CD4-positive, alpha-beta T cell treated with Interferon gamma for 1 hour (primary cell): ENCODE data around the gene TMEM125.

ENCODE experiments used
- DNase-seq: peaks from one replicate; pipeline ENCODE4 v3.0.0-alpha.2; 2020

The TMEM125 gene

DNA sequence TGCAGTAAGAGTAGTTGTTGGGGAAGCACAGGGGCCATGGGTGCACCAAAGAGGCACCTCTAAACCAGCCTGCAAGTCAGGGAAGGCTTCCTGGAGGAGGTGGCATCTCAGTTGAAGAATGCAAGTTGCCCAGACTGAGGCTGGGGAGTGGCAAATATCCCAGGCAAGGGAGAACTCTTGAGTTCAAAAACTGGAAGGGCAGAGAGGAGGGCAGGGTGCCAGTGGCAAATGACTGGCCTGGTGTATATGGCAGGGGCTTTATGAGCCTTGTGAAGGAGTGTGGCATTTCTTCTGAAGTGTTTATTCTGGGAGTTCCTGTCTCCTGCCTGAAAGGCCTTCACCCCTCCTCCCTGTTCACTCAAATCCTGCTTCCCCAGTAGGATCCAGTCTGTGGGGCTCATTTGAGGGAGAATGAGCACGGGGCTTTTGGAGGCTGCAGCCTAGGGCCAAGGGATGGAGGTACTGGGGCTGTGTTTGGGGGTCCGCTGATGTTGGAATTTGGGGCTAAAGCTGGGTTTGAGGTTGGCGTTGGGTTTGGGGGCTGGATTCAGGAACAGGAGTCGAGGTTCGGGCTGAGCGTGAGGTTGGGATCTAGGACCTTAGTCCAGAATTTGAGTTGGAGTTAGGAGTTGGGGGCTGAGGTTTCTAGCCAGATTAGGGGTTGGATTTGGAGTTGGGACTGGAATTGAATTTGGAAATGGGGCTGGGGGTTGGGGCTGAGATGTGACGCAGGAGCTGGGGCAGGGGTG, at the start of gene TMEM125:
Gene TMEM125, plus strand, starts transcription at position 357 of the 749 bp plus-strand sequence. CDS start 2,740 bp downstream, outside the sequence.
- DNase-seq = no peak

DNA sequence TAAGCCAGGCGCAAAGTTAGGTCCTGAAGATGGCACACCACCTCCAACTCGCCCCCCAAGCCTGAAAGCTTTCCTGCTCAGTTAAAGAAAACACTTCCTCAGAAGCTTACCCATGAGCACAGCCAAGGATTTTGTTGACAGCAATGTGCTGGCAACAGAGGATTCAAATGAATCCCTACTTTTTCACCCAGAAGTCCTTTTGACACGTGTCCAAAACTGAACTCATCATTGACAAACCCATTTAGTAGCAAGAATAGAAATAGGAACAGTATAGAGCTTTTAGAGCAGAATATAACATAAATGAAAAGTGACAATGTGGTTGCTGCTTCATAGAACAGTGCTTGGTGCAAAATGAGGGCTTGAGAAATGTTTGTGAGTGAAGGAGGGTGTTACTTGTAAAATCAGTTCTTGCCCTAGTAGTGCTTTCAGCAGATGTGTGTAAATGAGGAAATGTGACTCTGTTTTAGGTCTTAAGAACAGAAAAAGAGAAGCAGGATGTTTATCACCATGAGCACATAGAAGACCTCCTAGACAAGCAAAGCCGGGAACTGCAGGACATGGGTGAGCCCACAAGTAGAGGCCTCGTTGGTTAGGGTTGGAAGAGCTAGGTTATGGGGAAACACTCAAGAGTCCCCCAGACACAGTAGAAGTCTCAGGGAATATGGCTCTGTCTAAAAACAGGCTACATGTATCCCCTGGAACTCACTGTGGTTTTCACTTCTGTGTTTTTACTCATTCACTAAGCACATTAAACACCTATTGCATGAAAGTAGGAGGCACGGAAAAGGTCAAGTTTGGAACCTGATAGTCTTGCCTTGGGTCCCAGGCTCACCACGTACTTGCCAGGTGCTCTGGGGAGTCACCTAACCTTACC, 48.6 kb upstream of the TMEM125 start:
- no peak for DNase-seq

DNA sequence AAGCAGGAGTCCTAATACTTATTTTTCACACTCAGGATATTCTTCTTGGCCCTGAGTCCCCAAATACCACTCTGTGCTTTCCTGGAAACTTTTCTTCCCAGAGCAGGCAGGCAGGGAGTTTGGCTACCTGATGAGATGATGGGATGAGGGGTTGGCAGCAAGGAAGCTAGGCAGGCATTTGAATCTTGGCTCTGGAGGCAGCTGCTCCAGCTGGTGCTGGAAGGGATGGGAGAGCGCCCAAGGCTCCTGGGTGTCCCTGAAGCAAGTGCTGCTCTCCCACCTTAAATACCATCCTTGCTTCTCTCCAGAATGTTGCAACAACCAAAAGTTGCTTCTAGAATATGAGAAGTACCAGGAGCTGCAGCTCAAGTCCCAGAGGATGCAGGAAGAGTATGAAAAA, 48.0 kb upstream of the TMEM125 start:
- no peak for DNase-seq

- no peak for DNase-seq
Observed at GRCh38 chr1:43222879-43223278, 46.9 kb upstream of the TMEM125 start.

- no peak for DNase-seq
Observed at GRCh38 chr1:43225168-43225567, 44.6 kb upstream of the TMEM125 start.

DNA sequence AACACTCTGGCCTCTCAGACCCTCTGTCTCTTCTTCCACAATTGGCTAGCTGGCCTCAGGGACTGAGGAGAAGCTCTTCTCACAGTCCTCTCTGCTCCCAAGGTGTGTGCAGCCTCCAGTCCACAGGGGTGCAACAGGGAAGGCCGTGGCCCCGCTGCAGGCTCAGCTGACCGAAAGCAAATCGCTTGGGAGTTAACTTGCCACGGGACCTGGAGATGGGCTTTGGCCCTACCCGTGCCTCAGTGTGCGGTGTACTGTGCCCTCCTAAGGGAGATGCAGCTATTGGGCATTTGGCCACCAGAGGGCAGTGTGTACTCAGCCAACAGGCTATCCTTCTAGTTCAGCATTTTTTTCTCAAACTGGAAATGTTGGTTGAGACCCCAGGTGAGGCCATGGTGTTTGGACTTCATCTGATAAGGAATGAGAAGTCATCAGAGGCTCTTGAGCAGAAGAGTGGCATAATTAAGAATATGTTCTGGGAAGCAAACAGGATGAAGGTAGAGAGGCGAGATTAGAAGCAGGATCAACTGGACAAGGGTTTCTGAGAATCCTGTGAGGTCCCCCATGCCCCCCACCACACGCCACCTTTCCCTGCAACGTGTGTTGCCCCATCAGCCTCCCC, 42.5 kb upstream of the TMEM125 start:
- DNase-seq = peak; percentile 69

DNA sequence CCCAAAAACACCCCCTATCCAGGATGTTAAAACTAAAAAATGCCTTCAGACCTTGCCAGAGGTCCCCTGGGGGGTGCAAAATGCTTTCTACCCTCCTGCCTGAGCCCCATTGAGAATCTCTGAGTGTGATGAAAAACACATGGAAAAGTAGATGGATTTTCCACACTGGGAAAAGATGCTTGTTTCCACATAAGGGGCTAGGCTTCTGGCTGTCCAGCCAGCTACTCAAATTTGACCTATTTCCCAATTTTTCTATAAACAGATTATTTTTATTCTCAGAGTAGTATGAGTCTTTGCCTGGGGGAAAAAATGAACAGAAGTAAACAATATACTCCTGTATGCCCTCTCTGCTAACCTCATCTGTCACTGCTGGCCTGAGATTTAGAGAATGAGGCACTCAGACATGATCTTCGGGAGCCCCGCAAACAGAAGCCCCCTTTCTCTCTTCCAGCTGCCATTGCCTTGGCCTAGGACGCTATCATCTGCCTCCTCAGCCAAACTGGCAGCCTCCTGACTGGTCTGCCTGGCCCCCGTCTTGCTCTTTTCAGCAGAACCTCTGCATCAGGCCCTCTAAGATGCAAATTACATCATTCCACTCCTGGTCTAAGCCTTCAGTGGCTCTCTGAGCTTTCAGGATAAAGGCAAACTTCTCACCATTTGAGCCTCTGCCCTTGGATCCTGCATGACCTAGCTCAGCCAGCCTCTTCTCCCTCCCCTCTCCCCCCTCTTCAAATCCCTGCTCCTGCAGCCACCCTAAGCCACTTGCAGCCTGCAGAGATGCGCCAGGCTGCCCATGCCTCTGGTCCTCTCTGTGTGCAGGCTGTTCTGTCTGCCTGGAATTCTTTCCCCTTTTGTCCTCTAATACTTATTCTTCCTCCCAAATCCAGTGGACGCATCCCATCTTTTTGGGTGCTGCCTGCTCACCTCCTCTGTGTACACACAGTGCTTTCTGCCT, 39.7 kb upstream of the TMEM125 start:
- DNase-seq = no peak

- DNase-seq = no peak
Observed at GRCh38 chr1:43232074-43232473, 37.7 kb upstream of the TMEM125 start.

DNA sequence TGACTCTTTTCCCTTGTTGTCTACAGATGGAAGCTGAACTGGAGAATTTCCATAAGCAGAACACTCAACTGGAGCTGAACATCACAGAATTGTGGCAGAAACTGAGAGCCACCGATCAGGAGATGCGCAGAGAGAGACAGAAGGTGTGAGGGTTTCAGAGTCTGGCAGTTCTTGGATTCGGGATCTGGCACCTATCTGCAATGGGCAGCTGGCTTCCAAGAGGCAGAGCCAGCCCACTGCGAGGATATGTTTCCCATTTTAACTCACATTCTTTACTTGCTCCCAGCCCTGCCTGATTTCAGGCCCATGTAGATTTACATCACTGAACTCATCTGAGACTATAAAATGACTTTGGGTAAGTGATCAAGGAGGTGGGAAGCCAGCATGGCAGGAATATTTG, 37.3 kb upstream of the TMEM125 start:
- no peak for DNase-seq

GRCh38 chr1:43233631-43234030, 36.2 kb upstream of the TMEM125 start:
- DNase-seq = no peak

DNA sequence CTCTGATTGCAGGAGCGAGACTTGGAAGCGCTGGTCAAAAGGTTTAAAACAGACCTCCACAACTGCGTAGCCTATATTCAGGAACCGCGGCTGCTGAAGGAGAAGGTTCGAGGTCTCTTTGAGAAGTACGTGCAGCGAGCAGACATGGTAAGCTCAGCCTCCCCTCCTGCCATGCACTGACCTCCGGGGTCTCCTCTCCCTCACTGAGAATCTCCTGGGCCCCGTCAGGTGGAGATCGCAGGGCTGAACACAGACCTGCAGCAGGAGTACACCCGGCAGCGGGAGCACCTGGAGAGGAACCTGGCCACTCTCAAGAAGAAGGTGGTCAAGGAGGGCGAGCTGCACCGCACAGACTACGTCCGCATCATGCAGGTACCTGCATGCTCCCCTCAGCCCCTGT, 35.5 kb upstream of the TMEM125 start:
- DNase-seq = no peak

- DNase-seq = no peak
Observed at GRCh38 chr1:43235040-43235439, 34.7 kb upstream of the TMEM125 start.

DNA sequence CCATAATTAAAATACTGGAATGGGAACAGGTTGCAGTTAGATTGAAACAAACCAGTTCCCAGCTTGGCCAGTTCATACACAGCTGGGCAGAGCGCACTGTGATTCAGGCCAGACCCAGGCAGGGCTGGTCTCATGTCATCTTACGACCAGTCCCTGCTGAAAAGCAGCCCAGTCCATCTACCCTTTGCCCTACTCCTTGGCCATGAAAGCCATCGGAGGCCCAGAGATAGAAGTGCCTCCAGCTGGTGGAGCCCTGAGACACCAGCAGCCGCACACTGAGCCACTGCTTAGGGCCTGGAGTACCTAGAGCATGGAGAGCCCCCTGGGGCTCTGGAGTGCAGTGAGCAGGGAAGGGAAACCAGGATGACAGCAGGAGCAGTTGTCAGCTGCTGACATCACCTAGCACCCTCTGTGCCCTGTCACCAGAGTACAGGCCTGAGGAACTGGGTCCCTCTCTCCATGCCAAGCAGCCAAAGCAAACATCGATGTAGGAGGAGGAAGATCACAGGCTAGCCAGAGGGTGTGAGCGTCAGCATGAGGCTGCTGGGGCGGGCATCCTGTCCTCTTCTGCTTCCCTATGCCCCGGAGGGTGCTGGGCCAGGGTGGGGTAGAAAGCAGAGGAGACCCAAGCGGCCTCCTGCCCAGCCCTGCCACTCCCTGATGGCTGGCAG, 34.2 kb upstream of the TMEM125 start:
- no peak for DNase-seq

DNA sequence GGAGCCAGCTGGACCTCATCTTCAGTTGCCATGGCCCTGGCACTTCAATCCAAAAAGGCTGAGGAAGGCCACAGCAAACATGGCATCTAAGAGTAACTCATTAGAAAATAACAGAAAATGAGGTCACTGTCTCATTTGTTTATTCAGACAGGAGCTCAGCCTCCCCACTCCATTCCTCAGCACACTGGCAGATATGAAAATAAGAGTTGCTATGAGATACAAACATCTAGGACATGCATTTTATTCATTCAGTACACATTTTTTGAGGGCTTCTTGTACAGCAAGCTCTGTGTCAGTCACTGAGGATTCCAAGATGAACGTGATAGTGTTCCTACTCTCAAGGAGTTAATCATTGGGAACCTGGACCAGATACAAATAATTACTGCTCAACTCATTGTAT, 32.7 kb upstream of the TMEM125 start:
- no peak for DNase-seq

DNA sequence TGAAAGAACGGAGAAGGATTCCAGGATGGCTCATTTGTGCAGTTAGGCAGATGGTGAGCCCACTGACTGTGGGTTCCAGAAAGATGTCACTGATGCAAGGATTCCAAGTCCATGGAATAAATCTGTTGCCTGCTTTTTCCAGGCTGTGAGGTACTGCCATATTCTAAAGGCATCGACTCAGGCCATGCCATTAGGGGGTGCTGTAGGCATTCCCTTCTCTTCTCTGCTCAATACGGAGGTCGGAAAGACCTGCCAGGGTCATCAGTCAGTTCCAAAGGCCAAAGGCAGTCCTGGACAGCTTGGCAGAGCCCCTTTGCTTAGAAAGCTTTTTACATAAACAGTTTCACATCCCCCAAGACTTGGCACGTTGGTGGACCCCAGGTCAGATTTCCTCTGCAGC, 31.7 kb upstream of the TMEM125 start:
- no peak for DNase-seq

DNA sequence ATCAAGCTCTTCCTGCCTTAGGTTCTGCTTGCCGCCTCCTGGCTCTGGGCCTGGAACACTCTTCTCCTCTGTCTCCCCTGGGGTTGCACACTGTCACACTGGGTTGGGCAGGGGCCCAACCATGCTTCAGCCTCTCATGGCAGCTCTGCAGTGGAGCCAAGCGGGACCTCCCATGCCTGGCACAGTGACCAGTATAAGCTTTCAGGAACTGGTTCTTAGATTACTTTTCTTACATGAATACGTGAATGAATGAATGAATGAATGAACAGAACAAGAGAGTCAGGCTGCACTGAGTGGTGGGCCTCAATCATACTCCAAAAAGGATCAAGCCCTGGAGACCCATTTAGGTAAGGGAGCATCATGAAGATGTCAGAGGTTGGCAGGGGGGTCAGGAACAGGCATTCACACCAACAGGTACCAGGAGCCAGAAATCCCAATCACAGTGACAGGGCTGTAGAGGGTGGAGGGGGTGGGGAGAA, 30.8 kb upstream of the TMEM125 start:
- no peak for DNase-seq

DNA sequence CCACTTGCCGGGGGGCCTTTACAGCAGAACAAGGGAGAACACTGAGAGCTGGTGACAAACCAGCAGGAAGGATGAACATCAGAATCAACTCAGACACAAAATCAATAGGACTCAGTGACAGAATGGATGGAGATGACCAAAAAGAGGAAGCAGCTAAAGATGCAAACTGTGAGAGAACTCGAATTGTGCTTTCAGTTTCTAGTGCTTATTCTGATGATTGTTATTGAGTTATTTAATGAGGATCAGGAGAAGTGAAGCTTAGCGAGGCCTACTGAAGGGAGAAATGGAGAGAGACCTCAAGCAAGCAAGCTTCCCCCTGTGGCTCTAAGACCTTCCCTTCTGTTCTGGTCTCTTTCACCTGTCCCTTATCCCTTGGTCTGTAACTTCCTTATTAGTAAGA, 30.3 kb upstream of the TMEM125 start:
- DNase-seq = no peak

- DNase-seq = no peak
Observed at GRCh38 chr1:43241413-43241836, 28.4 kb upstream of the TMEM125 start.

DNA sequence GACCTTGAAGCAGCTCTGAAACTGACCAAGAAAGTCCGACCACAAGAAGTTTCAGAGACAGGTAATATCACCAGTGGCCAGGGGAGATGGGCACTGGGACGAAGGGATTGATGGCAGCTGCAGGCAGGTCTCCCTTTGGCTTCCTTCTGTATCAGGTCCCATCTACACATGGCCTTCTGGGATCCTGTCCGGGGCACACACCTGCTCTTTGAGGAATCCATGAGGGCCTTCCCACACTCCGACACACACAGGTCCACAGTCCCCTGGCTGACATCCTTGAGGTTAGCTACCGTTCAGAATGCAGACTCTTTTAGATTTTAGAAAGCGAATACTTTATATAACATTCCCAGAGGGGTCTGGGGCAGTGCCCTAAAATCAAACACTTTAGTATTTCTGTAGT, 26.5 kb upstream of the TMEM125 start:
- no peak for DNase-seq

DNA sequence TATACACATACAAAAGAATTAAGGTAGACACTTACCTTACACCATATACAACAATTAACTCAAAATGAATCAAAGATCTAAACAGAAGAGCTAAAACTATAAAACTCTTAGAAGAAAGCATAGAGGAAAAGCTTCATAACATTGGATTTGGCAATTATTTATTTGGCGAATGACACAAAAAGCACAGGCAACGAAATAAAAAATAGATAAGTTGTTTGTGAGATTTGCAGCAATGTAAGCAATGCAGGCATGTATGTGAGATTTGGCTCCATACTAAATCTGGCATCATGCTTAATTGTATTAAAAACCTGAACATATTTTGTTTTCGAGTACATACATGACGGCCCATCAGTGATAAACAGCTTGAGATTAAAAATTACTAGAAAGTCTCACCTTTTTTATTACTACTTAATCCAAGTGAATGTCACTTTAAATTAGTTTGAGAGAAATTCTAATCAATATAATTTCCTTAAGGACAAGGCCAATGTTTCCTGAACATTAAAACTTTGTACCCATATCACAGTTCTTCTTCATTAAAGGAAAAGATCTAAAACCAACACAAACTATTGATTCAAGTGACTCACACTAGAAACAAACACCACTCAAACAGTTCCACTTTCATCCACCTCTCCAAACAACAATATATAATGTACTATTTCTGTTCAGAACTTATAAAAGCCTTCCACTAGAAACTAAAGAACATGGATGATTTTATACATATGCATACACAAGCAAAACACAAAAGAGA, 23.1 kb upstream of the TMEM125 start:
- DNase-seq = no peak
